Lower leg skin (tissue), 4 donors: ENCODE measurements around the gene PLSCR4. TPM values are rescaled to one million over a fixed set of nuclear protein-coding genes. Genes with fewer than 3 reads are reported as not detected.
"Not testable (repeated sequence)": the region's sequence is repeated elsewhere in the genome, so short reads cannot be mapped to it uniquely, and the experiment has no call there.

Experiments used
- DNase-seq, 2 donors: peaks; one replicate each; pipeline ENCODE4 v3.0.0-alpha.2; 2019; ENCODE audit warnings: low spot score in 2 of 2
- H3K4me3 ChIP-seq: fragments of 200-600 bp; sonication (generic); 2 replicates; pipeline ENCODE4 v1.5.1; 2017; ENCODE audit warnings: mild to moderate bottlenecking, low read depth; ENCODE audit not compliant: poor library complexity, severe bottlenecking
- POLR2A ChIP-seq, 2 donors: fragments of 450-650 bp; IDR thresholded peaks; one replicate each; pipeline ENCODE4 v1.6.1; 2016 to 2017; ENCODE audit warnings: antibody characterized with exemption in 2 of 2, mild to moderate bottlenecking in 1 of 2, moderate library complexity in 1 of 2
- WGBS, 2 donors: methylation state at CpG; one replicate each; pipeline ENCODE4 v1.1.5; 2018; 5-methylcytosine and 5-hydroxymethylcytosine counted together
- intact Hi-C: fragments of 100-400 bp; cut with DNase I; formaldehyde crosslinking; loops from one replicate; pipeline ENCODE4 v1.15.0; 2023; ENCODE audit warnings: low total_unique reads
- total RNA-seq, 4 donors: library from RNA; depleted of rRNA; stranded (reverse); fragments of >200 nt; gene quantifications; one replicate each; pipeline ENCODE4 v1.1.0, GENCODE V29; 2016
- TF ChIP-seq, protein P1 (sequence below), 3 donors: fragments of 450-650 bp; IDR thresholded peaks; one replicate each; pipeline ENCODE4 v1.5.1; 2016; ENCODE audit warnings: antibody characterized with exemption in 3 of 3, mild to moderate bottlenecking in 3 of 3, moderate library complexity in 2 of 3

PLSCR4 gene
- total RNA-seq, 4 donors from 2014 or later: 12.3 to 47.2 (median 18.4) TPM

DNA sequence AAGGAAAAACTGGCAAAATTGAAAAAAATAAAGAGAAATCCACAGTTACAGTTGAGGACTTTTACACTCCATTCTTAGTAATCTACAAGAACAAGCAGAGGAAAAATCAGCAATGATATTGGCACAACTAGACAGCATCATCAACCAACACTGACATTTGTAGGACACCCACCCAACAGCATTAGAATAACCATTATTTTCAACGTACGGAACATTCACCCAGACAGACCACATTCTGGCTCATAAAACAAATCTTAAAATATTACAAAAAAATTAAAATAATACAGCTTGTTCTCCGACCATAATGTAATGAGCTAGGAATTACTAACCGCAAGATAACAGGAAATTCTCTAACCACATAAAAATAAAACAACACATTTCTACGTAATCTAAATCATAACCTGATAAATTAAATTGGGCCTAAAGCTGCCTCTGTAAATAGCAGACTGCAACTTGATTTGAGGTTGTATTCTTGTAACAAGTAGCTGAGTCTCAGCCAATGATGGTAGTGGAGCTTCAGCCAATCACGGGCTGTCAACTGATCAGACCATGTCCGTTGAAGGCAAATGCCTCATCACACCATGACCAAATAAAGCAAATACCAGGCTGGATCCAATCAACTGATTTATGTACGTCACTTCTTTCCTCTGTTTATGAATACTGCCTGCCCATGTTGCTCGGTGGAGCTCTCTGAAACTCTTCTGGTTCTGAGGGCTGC, 9.2 kb downstream of the PLSCR4 start:
- H3K4me3 ChIP-seq: no peak overlapping the region
- intact Hi-C loops: no loop called here
- 83 to 85% methylated on average over 9 of the region's 9 CpGs for WGBS, 2 donors
- no peak for DNase-seq
- no peak for TF ChIP-seq POLR2A (IDR thresholded peaks at IDR 0.05)
- TF ChIP-seq, protein P1, sequence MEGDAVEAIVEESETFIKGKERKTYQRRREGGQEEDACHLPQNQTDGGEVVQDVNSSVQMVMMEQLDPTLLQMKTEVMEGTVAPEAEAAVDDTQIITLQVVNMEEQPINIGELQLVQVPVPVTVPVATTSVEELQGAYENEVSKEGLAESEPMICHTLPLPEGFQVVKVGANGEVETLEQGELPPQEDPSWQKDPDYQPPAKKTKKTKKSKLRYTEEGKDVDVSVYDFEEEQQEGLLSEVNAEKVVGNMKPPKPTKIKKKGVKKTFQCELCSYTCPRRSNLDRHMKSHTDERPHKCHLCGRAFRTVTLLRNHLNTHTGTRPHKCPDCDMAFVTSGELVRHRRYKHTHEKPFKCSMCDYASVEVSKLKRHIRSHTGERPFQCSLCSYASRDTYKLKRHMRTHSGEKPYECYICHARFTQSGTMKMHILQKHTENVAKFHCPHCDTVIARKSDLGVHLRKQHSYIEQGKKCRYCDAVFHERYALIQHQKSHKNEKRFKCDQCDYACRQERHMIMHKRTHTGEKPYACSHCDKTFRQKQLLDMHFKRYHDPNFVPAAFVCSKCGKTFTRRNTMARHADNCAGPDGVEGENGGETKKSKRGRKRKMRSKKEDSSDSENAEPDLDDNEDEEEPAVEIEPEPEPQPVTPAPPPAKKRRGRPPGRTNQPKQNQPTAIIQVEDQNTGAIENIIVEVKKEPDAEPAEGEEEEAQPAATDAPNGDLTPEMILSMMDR (IDR thresholded peaks at IDR 0.05): no peak

DNA sequence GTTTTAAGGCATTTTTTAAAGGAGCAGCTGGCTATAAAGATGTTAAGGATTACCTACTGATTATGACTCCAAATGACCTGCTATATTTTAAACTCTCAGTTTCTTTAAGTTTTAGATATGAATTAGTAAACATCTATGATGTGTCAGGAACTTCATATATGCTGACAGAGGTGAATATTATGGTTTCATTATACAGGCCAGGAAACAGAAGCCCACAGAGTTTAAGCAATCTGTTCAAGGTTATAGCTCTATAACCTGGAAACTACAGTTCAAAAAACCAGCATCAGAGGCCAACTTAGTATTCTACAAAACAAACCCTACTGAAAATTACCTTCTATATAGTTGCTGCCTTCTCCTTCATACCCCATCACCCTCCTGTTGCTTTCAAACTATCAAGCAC, 17.4 kb downstream of the PLSCR4 start:
- intact Hi-C loops: no loop called here
- TF ChIP-seq, protein P1 (IDR thresholded peaks at IDR 0.05): no peak
- TF ChIP-seq POLR2A (IDR thresholded peaks at IDR 0.05): no peak
- no peak overlapping the region for H3K4me3 ChIP-seq
- DNase-seq: no peak

DNA sequence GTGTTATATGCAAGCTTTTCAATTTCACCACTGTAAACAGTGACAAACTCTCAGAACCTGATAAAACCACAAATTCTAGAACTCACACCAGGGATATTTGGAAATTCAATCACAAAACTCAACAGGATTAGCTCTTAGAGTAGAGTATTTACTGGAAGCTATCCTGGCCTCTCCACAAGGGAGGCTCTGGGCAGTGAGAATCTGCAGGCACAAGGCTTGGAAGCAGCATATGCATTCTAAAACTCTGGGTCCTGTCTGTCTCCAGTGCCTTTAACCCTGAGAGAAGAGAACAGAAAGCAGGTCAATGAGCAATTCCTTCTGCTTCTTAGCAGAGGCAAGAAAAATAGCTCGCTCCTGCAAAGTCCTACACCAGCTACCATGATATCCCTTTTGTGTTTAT, 23.4 kb downstream of the PLSCR4 start:
- DNase-seq: no peak
- 100% methylated on average over 1 of the region's 1 CpG for WGBS, 2 donors
- H3K4me3 ChIP-seq: no peak overlapping the region
- TF ChIP-seq, protein P1 (IDR thresholded peaks at IDR 0.05): no peak
- TF ChIP-seq POLR2A (IDR thresholded peaks at IDR 0.05): no peak
- intact Hi-C loops: no loop called here

DNA sequence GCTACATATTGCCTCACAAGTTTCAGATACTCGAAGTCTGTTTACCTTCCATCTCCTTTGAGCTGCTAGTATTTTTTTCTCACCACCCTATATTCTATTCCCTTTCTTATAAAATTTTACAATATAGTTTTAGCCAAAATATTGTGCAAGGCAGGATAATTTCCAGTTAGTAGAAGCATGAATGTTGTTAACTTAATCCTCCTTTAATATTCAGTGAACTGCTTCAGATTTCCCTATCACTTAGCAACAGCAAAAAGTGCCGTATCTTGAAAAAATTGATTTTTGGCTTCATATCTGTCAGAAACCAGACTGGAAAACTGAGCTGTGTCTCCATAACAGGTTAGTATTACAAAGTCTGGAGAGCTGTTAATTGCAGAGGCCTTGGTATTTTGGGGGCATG, 24.0 kb downstream of the PLSCR4 start:
- TF ChIP-seq POLR2A (IDR thresholded peaks at IDR 0.05): no peak
- TF ChIP-seq, protein P1 (IDR thresholded peaks at IDR 0.05): no peak
- WGBS, 2 donors: 69 to 79% methylated on average over 2 of the region's 2 CpGs
- intact Hi-C loops: no loop called here
- no peak for DNase-seq
- H3K4me3 ChIP-seq: no peak overlapping the region

DNA sequence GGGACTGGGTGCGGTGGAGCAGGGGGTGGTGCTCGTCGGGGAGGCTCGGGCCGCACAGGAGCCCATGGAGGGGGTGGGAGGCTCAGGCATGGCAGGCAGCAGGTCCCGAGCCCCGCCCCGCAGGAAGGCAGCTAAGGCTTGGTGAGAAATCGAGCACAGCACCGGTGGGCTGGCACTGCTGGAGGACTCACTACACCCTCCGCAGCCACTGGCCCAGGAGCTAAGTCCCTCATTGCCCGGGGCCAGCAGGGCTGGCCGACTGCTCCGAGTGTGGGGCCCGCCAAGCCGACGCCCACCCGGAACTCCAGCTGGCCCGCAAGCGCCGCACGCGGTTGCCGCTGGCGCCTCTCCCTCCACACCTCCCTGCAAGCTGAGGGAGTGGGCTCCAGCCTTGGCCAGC, 25.4 kb downstream of the PLSCR4 start:
- DNase-seq, intact Hi-C loops, H3K4me3 ChIP-seq: not testable (repeated sequence)
- 95% methylated on average over 4 to 16 of the region's 25 CpGs for WGBS, 2 donors

DNA sequence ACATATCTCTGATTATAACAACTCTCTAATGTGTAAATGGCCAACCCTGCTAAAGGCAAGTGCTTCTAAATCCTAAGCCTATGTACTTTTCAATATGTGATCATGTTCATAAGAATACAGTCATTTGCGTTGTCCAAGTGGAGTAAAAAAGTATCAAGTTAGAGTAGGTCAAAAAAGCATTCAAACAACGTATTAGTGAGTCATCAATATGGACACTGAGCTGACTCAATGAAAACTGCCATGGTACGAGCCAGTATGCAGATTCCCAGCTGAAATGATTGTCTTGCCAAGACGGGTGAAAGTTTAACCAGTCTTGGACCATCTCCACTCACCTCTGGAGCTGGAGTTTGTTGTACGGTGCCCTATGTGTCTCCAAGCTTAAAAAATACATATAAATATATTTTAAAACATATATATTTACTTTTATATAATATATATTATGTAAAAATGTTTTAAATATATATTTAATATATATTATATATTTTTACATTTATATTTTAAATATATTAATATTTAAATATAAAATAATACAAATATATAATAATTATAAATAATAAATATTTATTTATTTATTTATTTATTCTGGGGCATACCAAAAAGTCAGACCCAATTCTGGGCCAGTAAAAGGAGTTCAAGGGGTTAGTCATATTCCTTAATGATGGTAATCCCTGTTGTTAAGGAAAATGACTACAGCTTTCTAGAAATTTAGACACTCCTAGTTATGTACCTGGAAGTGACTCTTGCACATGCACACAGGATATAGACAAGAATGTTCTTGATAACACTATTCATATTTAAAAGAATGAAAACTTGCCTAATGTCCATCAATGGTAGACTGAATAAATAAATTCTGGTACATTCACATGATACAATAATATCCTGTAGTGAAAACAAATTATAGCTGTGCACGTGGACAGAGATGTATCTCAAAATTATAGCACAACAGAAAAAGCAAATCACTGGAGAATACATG, 27.2 kb downstream of the PLSCR4 start:
- WGBS, 2 donors: 91 to 94% methylated on average over 6 of the region's 6 CpGs
- TF ChIP-seq POLR2A (IDR thresholded peaks at IDR 0.05): no peak
- TF ChIP-seq, protein P1 (IDR thresholded peaks at IDR 0.05): no peak
- no peak overlapping the region for H3K4me3 ChIP-seq
- no peak for DNase-seq
- intact Hi-C loops: no loop called here
